Sigmoid colon (tissue), 7 donors: ENCODE data around the gene ALDH3A2. TPM values are rescaled to one million over a fixed set of nuclear protein-coding genes. Genes with fewer than 3 reads are reported as not detected.

Source experiments
- DNase-seq: peaks from one replicate; pipeline ENCODE4 v3.0.0-alpha.2; 2019
- H3K27ac ChIP-seq, 4 donors: fragments of 200-600 bp; sonication (generic); one replicate each; pipeline ENCODE4 v1.5.1; 2016 to 2019; ENCODE audit warnings: mild to moderate bottlenecking in 1 of 4
- H3K27me3 ChIP-seq, 3 donors: fragments of 200-600 bp; sonication (generic); one replicate each; pipeline ENCODE4 v1.5.1; 2019; ENCODE audit warnings: mild to moderate bottlenecking in 1 of 3
- H3K36me3 ChIP-seq, 4 donors: fragments of 200-600 bp; sonication (generic); one replicate each; pipeline ENCODE4 v1.5.1; 2016 to 2019
- H3K4me1 ChIP-seq, 4 donors: fragments of 200-600 bp; sonication (generic); one replicate each; pipeline ENCODE4 v1.5.1; 2017 to 2019
- H3K4me3 ChIP-seq, 4 donors: fragments of 200-600 bp; sonication (generic); one replicate each; pipeline ENCODE4 v1.5.1; 2017 to 2019; ENCODE audit warnings: mild to moderate bottlenecking in 2 of 4, moderate library complexity in 1 of 4
- H3K9me3 ChIP-seq, 4 donors: fragments of 200-600 bp in 3 of 4; sonication (generic) in 3 of 4; one replicate each; pipeline versions ENCODE4 v1.5.1 to v1.6.1; 2013 to 2019
- EP300 ChIP-seq, 4 donors: sonication (generic); formaldehyde crosslinking; IDR thresholded peaks; one replicate each; pipeline ENCODE4 v1.6.1; 2017; ENCODE audit warnings: antibody characterized with exemption in 4 of 4
- POLR2A ChIP-seq, 2 donors: fragments of 450-650 bp; IDR thresholded peaks; one replicate each; pipeline ENCODE4 v1.6.1; 2016; ENCODE audit warnings: antibody characterized with exemption in 2 of 2, mild to moderate bottlenecking in 2 of 2, moderate library complexity in 2 of 2
- POLR2AphosphoS5 ChIP-seq, 4 donors: sonication (generic); formaldehyde crosslinking; IDR thresholded peaks; one replicate each; pipeline ENCODE4 v1.6.1; 2017; ENCODE audit warnings: antibody characterized with exemption in 4 of 4
- WGBS, 2 donors: extraction: QIAGEN DNeasy Blood & Tissue Kit; methylation state at CpG; one replicate each; pipeline ENCODE4 v1.1.7; 2013; 5-methylcytosine and 5-hydroxymethylcytosine counted together
- intact Hi-C: fragments of 100-400 bp; cut with DNase I; formaldehyde crosslinking; loops from one replicate; pipeline ENCODE4 v1.15.1; 2023
- polyA plus RNA-seq, 3 donors: library from polyadenylated mRNA; stranded (reverse); fragments of 200-250 nt; gene quantifications; one replicate each; pipeline ENCODE4 v1.2.3, GENCODE V29; 2013
- total RNA-seq, 4 donors: library from RNA; depleted of rRNA; stranded (reverse); fragments of >200 nt; gene quantifications; one replicate each; pipeline ENCODE4 v1.1.0, GENCODE V29; 2016
- TF ChIP-seq, protein P1 (sequence below), 4 experiments: fragments of 450-650 bp in 3 of 4; fragments of 200-600 bp in 1 of 4; IDR thresholded peaks; one replicate each; pipeline ENCODE4 v1.5.1; 2016 to 2019; ENCODE audit warnings: antibody characterized with exemption in 4 of 4, mild to moderate bottlenecking in 3 of 4, moderate library complexity in 2 of 4
- donor health status: healthy with polysubstance abuse.
- donor health status: Bipolar disorder and iron deficiency.
- donor health status: healthy.

ALDH3A2 gene
- 100 to 1,000 TPM in 1 of 4 donors, 10 to 100 TPM in 3; 56.8 to 104 (median 78.2) TPM for total RNA-seq
- polyA plus RNA-seq, result 10 to 100 TPM; 45.0 to 69.6 (median 53.0) TPM

- intact Hi-C loops, result loop anchor here (1.0 to 5.0 kb wide), 7 partner anchors 71 to 286 kb away; partner anchors contain the start of genes B9D1 and SLC47A1
Measured at GRCh38 chr17:19648475-19649273, at the start of gene ALDH3A2. TSS of gene ALDH3A2 (plus strand) at chr17:19648751. CDS start at chr17:19648972, 221 bp downstream.

GRCh38 chr17:19610311-19610710 is 38.2 kb upstream of the ALDH3A2 start:
- no peak for DNase-seq
- H3K4me3 ChIP-seq, result no peak overlapping the region
- H3K9me3 ChIP-seq, result no peaks in the 10 kb centered on the region
- peaks cover 0 to 16% (median 11%) of the 10 kb centered on the region in 4 donors for H3K4me1 ChIP-seq
- no peak overlapping the region for H3K27ac ChIP-seq
- H3K36me3 ChIP-seq, result no peaks in the 10 kb centered on the region
- 49 to 58% methylated on average over 2 of the region's 2 CpGs for WGBS, 2 donors
- intact Hi-C loops, result no loop called here
- H3K27me3 ChIP-seq, result no peaks in the 10 kb centered on the region
- TF ChIP-seq POLR2A (IDR thresholded peaks at IDR 0.05) (no peak), EP300 (IDR thresholded peaks at IDR 0.05) (no peak), POLR2AphosphoS5 (IDR thresholded peaks at IDR 0.05) (no peak)
- TF ChIP-seq, protein P1, sequence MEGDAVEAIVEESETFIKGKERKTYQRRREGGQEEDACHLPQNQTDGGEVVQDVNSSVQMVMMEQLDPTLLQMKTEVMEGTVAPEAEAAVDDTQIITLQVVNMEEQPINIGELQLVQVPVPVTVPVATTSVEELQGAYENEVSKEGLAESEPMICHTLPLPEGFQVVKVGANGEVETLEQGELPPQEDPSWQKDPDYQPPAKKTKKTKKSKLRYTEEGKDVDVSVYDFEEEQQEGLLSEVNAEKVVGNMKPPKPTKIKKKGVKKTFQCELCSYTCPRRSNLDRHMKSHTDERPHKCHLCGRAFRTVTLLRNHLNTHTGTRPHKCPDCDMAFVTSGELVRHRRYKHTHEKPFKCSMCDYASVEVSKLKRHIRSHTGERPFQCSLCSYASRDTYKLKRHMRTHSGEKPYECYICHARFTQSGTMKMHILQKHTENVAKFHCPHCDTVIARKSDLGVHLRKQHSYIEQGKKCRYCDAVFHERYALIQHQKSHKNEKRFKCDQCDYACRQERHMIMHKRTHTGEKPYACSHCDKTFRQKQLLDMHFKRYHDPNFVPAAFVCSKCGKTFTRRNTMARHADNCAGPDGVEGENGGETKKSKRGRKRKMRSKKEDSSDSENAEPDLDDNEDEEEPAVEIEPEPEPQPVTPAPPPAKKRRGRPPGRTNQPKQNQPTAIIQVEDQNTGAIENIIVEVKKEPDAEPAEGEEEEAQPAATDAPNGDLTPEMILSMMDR (IDR thresholded peaks at IDR 0.05), result no peak

More at GRCh38 chr17:19648475-19649273, at the start of gene ALDH3A2:
- Histone ChIP-seq H3K4me3 (peak within 1 kb of the TSS; percentile 81 to 90 (median 88)), H3K27ac (peak within 1 kb of the TSS; percentile 86 to 99 (median 97)), H3K4me1 (peaks cover 0 to 63% (median 56%) of the 10 kb centered on the region in 4 donors), H3K36me3 (peaks cover 0 to 12% (median 3%) of the 10 kb centered on the region in 4 donors), H3K27me3 (no peaks in the 10 kb centered on the region), H3K9me3 (no peaks in the 10 kb centered on the region)
- 0 to 1% methylated on average over 70 to 71 of the region's 71 CpGs for WGBS, 2 donors
- TF ChIP-seq POLR2A (IDR thresholded peaks at IDR 0.05) (peak; percentile 92 to 94), POLR2AphosphoS5 (IDR thresholded peaks at IDR 0.05) (peak; percentile 97 to 99 (median 98)), EP300 (IDR thresholded peaks at IDR 0.05) (peak in 1 of 4 donors; percentile 8)
- TF ChIP-seq, protein P1 (IDR thresholded peaks at IDR 0.05), result peak in 1 of 4 experiments; percentile 17
- peak; percentile 98 for DNase-seq

DNA sequence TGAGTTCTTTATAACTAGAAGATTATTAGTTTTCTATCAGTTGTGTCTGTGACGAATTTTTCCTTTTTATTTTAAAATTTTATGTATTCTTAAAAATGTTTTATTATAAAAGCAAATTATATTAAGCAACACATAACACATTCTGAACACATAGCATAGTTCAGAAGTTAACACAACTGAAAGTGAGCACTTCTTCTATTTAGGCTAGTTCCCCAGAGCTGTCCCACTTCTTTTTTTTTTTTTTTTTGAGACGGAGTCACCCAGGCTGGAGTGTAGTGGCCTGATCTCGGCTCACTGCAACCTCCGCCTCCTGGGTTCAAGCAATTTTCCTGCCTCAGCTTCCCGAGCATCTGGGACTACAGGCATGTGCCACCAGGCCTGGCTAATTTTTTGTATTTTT is 37.7 kb upstream of the ALDH3A2 start:
- H3K4me1 ChIP-seq, result peaks cover 0 to 16% (median 11%) of the 10 kb centered on the region in 4 donors
- WGBS, 2 donors, result 82 to 86% methylated on average over 5 of the region's 5 CpGs
- H3K4me3 ChIP-seq, result no peak overlapping the region
- TF ChIP-seq POLR2A (IDR thresholded peaks at IDR 0.05) (no peak), POLR2AphosphoS5 (IDR thresholded peaks at IDR 0.05) (no peak), EP300 (IDR thresholded peaks at IDR 0.05) (no peak)
- TF ChIP-seq, protein P1 (IDR thresholded peaks at IDR 0.05), result no peak
- no peak for DNase-seq
- intact Hi-C loops, result no loop called here
- H3K27me3 ChIP-seq, result no peaks in the 10 kb centered on the region
- H3K27ac ChIP-seq, result no peak overlapping the region
- H3K9me3 ChIP-seq, result no peaks in the 10 kb centered on the region
- H3K36me3 ChIP-seq, result no peaks in the 10 kb centered on the region

DNA sequence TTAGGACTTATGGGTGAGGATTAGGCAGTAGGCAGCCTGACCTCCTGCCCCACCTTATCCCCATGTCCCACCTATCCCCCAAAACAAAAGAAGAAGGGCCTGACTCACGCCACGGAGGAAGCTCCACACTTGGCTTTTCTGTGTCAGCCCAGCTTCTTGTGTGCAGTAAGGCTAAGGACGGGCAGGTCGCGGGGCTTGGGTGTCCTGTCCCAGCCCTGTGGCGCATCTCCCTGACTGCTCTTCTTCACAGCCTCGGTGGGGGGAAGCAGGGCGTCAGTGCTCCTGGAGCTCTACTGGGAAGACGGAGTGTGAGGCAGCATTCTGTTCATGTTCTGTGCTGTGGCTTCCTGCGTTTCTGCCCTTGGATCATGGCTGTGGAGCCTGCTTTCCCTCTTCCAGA is 34.6 kb upstream of the ALDH3A2 start:
- DNase-seq, result no peak
- Histone ChIP-seq H3K4me3 (no peak overlapping the region), H3K4me1 (peaks cover 0 to 16% (median 11%) of the 10 kb centered on the region in 4 donors), H3K27me3 (no peaks in the 10 kb centered on the region), H3K27ac (peak overlapping the region in 1 of 4 donors; percentile 40), H3K9me3 (peaks cover 0 to 7% (median 2%) of the 10 kb centered on the region in 4 donors), H3K36me3 (no peaks in the 10 kb centered on the region)
- TF ChIP-seq POLR2AphosphoS5 (IDR thresholded peaks at IDR 0.05), result no peak
- intact Hi-C loops, result no loop called here
- 88 to 92% methylated on average over 10 of the region's 10 CpGs for WGBS, 2 donors

GRCh38 chr17:19614900-19615299 is 33.7 kb upstream of the ALDH3A2 start:
- no peak overlapping the region for H3K27ac ChIP-seq
- no peaks in the 10 kb centered on the region for H3K27me3 ChIP-seq
- H3K4me1 ChIP-seq, result peaks cover 0 to 16% (median 11%) of the 10 kb centered on the region in 4 donors
- H3K9me3 ChIP-seq, result peaks cover 4 to 16% (median 7%) of the 10 kb centered on the region in 4 donors
- DNase-seq, result no peak
- intact Hi-C loops, result no loop called here
- H3K4me3 ChIP-seq, result no peak overlapping the region
- 92 to 93% methylated on average over 4 of the region's 4 CpGs for WGBS, 2 donors
- H3K36me3 ChIP-seq, result no peaks in the 10 kb centered on the region
- TF ChIP-seq POLR2AphosphoS5 (IDR thresholded peaks at IDR 0.05) (no peak), POLR2A (IDR thresholded peaks at IDR 0.05) (no peak)
